DOHH2 (cell line): ENCODE results near the gene RP9.

ENCODE experiments used
- H3F3A ChIP-seq: fragments of 200-600 bp; sonication (generic), shearing (Covaris generic); 2 replicates; pipeline ENCODE4 v1.6.0; 2016; ENCODE audit warnings: antibody characterized with exemption, mild to moderate bottlenecking; ENCODE audit not compliant: control insufficient read depth, insufficient read depth
- H3K27ac ChIP-seq: fragments of 200-600 bp; sonication (generic); 2 replicates; pipeline ENCODE4 v1.5.1; 2014; ENCODE audit warnings: low read depth, mild to moderate bottlenecking, low read length, moderate library complexity
- H3K27me3 ChIP-seq: fragments of 200-600 bp; sonication (generic); 2 replicates; pipeline ENCODE4 v1.6.1; 2014; ENCODE audit warnings: mild to moderate bottlenecking, low read length, mixed read lengths; ENCODE audit not compliant: control insufficient read depth
- H3K36me3 ChIP-seq: fragments of 200-600 bp; sonication (generic); 2 replicates; pipeline ENCODE4 v1.6.1; 2014; ENCODE audit warnings: mild to moderate bottlenecking, low read length, moderate library complexity, mixed read lengths; ENCODE audit not compliant: control insufficient read depth
- H3K4me1 ChIP-seq: fragments of 200-600 bp; sonication (generic); 2 replicates; pipeline ENCODE4 v1.6.1; 2014; ENCODE audit warnings: mild to moderate bottlenecking, low read length, mixed read lengths; ENCODE audit not compliant: control insufficient read depth
- H3K4me2 ChIP-seq: fragments of 200-600 bp; sonication (generic); 2 replicates; pipeline ENCODE4 v1.6.0; 2014; ENCODE audit warnings: mild to moderate bottlenecking, low read length, moderate library complexity
- H3K4me3 ChIP-seq: fragments of 200-600 bp; sonication (generic); 2 replicates; pipeline ENCODE4 v1.5.1; 2014; ENCODE audit warnings: mild to moderate bottlenecking, low read length, mixed read lengths
- H3K79me2 ChIP-seq: fragments of 200-600 bp; sonication (generic); 2 replicates; pipeline ENCODE4 v1.6.1; 2014; ENCODE audit warnings: mild to moderate bottlenecking, low read length, mixed read lengths; ENCODE audit not compliant: control insufficient read depth
- H3K9me2 ChIP-seq: fragments of 200-600 bp; sonication (generic); replicated peaks from 2 replicates; pipeline ENCODE4 v1.6.1; 2014; ENCODE audit warnings: mild to moderate bottlenecking, low read length, mixed read lengths; ENCODE audit not compliant: control insufficient read depth
- H3K9me3 ChIP-seq: fragments of 200-600 bp; sonication (generic); 2 replicates; pipeline ENCODE4 v1.6.1; 2014; ENCODE audit warnings: antibody characterized with exemption, low read length, mixed read lengths; ENCODE audit not compliant: control insufficient read depth, insufficient read depth
- H4K20me1 ChIP-seq: fragments of 200-600 bp; sonication (generic); 2 replicates; pipeline ENCODE4 v1.6.0; 2014; ENCODE audit warnings: low read depth, mild to moderate bottlenecking, antibody characterized with exemption, low read length, moderate library complexity; ENCODE audit not compliant: control insufficient read depth, insufficient read depth
- CTCF ChIP-seq: fragments of 200-600 bp; sonication (generic); IDR thresholded peaks from one replicate; pipeline ENCODE4 v1.5.1; 2014; ENCODE audit warnings: antibody characterized with exemption, mild to moderate bottlenecking, low read depth, low read length; ENCODE audit not compliant: poor library complexity, severe bottlenecking
- EZH2phosphoT487 ChIP-seq: fragments of 200-600 bp; sonication (generic); IDR thresholded peaks from 2 replicates; pipeline ENCODE4 v1.6.1; 2017; ENCODE audit warnings: borderline replicate concordance, mild to moderate bottlenecking, antibody characterized with exemption, low read length, moderate library complexity, mixed read lengths

The RP9 gene

GRCh38 chr7:33061282-33061937 lies 47.8 kb downstream of the RP9 start:
- Histone ChIP-seq H3K79me2 (peaks cover 61% of the 10 kb centered on the region), H3K9me2 (no peaks in the 10 kb centered on the region), H3K27me3 (no peaks in the 10 kb centered on the region), H3K27ac (peak overlapping the region; percentile 75; the same call in 1 of the 2 replicates), H3K4me2 (peak overlapping the region; percentile 85), H4K20me1 (peaks cover 31% of the 10 kb centered on the region), H3K9me3 (peaks cover 7% of the 10 kb centered on the region), H3K36me3 (peaks cover 42% of the 10 kb centered on the region), H3F3A (no peaks in the 10 kb centered on the region), H3K4me3 (peak overlapping the region; percentile 91), H3K4me1 (peaks cover 29% of the 10 kb centered on the region)
- no peak for TF ChIP-seq CTCF
- TF ChIP-seq EZH2phosphoT487, result no peak

GRCh38 chr7:33059635-33060034 lies 49.6 kb downstream of the RP9 start:
- Histone ChIP-seq H3K4me1 (peaks cover 41% of the 10 kb centered on the region), H3K4me2 (0 out of 2 replicates have a peak overlapping the region, but pooled peaks have one; percentile 85), H3K9me3 (no peaks in the 10 kb centered on the region), H3K4me3 (no peak overlapping the region; the same call in 1 of the 2 replicates), H3K79me2 (peaks cover 79% of the 10 kb centered on the region), H4K20me1 (peaks cover 31% of the 10 kb centered on the region), H3K27ac (no peak overlapping the region), H3K9me2 (no peaks in the 10 kb centered on the region), H3F3A (no peaks in the 10 kb centered on the region), H3K27me3 (no peaks in the 10 kb centered on the region), H3K36me3 (peaks cover 46% of the 10 kb centered on the region)
- TF ChIP-seq EZH2phosphoT487 (no peak), CTCF (no peak)

GRCh38 chr7:33055158-33055557 lies 54.0 kb downstream of the RP9 start:
- no peak overlapping the region for H3K4me2 ChIP-seq
- no peaks in the 10 kb centered on the region for H3K27me3 ChIP-seq
- no peaks in the 10 kb centered on the region for H3K9me2 ChIP-seq
- H3K27ac ChIP-seq, result no peak overlapping the region
- peaks cover 60% of the 10 kb centered on the region for H3K4me1 ChIP-seq
- no peak overlapping the region for H3K4me3 ChIP-seq
- peaks cover 97% of the 10 kb centered on the region for H3K79me2 ChIP-seq
- TF ChIP-seq EZH2phosphoT487 (no peak), CTCF (no peak)
- H4K20me1 ChIP-seq, result peaks cover 37% of the 10 kb centered on the region
- no peaks in the 10 kb centered on the region for H3K9me3 ChIP-seq
- peaks cover 10% of the 10 kb centered on the region for H3F3A ChIP-seq
- peaks cover 37% of the 10 kb centered on the region for H3K36me3 ChIP-seq
